HG03196 (cell line): Measurements from ENCODE around the gene GBF1.

Experiments
- ATAC-seq: cut with Tn5 transposase; IDR thresholded peaks from one replicate; pipeline ENCODE4 v1.9.1; 2021; ENCODE audit not compliant: unreplicated experiment

Gene GBF1

DNA sequence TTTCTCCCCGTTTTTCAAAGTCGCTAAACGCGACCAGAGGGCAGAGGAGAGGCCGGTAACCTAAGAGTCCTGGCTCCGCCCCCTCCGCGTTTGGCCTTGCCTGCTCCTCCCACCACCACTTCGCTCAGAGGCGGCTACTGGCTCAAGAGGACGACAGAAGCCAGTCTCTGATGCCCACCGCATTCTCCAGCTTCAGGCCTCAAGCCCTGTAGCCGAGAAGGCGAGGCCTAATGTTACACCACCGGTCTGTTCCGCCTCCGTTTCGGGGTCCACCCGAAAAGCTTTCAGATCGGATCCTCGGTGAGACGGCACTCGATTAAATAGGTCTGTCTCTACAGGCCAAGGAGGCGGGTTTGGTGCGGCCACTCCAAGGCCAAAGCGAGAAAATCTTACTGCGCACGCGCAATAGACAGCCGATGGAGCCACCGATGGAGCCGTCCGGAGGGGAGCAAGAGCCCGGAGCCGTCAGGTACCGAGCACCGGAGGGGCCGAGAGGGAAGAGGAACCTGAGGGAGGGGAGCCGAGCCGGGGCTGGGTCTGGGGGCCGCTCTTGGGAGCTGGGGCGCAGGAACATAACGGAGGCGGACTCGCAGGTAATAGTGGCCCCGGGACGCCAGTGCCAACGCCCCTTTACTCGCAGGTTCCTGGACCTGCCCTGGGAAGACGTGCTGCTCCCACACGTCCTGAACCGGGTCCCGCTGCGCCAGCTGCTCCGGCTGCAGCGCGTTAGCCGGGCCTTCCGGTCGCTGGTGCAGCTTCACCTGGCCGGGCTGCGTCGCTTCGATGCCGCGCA lies 175.6 kb downstream of the GBF1 start, which contains the start of gene FBXL15:
Gene FBXL15, plus strand, starts transcription at position 123 of the 793 bp plus-strand sequence. Its CDS starts 294 bp downstream, at position 417.
- ATAC-seq: peak; percentile 57

DNA sequence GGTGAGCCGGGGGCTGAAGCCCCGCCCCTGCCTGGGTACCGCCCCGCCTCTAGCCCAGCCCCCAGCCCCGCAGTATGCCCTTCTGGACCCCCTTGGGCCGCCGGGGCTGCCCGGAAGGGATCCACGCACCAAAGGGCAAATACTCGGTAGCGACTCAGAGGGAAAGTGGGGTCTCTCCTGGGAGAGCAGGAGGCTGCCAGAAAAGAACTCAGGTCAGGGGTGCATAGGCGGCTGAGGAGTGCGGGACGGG lies 176.1 kb downstream of the GBF1 start:
- ATAC-seq: no peak

DNA sequence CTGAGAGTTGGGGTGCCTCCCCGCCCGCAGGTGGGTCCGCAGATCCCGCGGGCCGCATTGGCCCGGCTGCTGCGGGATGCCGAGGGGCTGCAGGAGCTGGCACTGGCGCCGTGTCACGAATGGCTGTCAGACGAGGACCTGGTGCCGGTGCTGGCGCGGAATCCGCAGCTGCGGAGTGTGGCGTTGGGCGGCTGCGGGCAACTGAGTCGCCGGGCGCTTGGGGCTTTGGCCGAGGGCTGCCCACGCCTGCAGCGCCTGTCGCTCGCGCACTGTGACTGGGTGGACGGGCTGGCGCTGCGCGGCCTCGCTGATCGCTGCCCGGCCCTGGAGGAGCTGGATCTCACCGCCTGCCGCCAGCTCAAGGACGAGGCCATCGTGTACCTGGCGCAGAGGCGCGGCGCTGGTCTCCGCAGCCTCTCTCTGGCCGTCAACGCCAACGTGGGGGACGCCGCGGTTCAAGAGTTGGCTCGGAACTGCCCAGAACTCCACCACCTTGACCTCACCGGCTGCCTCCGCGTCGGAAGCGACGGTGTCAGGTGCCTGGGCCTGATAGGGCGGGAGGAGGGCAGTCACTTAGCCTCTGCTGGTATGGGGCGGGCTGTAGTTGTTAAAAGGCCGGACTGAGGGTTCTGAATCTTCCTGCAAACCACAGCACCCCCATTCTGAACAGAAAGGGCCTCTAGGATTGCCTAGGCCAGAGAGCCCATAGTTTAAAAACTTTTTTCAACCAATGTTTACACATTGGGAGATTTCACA lies 176.6 kb downstream of the GBF1 start:
- no peak for ATAC-seq

DNA sequence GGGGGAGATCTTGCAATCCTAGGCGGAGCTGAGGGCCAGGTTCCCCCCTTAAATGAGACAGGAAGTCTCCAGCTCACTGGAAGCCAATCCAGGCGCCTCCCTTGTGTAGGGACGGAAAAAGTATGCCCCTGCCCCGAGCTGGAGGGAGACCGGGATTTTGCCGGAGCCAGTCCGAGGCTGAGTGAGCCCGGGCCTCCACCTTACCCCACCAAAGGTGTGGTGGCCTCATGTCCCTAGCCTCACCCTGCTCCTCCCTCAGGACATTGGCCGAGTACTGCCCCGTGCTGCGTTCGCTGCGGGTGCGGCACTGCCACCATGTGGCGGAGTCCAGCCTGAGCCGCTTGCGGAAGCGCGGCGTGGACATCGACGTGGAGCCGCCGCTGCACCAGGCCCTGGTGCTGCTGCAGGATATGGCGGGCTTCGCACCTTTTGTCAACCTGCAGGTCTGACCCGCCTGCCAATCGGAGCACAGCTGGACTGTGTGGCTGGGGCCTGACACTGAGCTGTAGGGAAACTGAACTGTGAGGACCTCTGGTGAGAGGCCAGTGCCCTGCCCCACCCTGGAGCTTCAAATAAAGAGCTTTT lies 177.3 kb downstream of the GBF1 start:
- peak; percentile 23 for ATAC-seq

DNA sequence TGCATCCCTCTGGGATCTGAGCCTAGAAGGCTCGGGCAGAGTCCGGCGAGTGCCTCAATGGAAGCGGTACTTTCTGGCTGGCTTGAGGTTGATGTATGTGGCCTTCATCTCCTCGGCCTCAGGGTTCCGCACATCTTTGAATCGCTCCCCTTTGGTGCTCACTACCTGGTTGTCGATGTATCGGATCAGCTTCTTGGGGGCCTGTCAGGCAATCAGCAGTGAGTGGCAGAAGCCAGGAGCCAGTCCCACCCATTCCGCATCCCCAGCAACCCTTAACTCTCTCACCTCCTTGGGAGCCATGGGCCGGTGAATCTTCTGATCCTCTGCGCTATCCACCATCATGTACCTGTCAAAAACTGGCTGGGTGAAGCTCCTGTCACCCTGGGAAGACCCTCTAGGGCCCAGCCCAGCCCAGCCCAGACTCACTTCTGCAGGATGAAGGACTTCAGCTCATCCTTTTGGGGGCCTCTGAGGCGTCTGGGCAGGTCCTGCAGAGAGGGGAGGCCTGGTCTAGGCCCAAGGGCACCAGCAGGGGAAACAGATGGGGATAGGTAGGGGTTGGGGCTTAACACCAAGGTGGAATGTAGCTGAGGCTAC lies 178.1 kb downstream of the GBF1 start:
- ATAC-seq: no peak

DNA sequence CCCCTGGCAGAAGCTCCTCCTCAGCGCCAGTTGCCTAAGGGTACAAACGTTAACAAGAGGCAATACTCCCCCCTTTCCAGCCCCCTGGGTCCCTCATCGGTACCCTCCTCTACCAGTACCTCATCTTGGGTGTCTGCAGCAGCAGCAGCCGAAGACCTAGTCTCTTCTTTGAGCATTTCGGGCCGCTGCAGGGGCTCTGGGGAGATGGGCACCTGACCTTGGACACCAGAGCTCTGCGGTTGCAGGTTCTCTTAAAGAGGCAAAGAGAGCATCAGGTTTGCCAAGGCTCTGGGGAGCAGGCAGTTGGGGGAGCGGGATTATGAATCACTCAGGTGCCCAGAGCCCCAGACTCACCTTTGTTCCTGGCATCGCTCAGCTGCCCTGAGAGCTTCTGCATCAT lies 178.8 kb downstream of the GBF1 start:
- no peak for ATAC-seq

DNA sequence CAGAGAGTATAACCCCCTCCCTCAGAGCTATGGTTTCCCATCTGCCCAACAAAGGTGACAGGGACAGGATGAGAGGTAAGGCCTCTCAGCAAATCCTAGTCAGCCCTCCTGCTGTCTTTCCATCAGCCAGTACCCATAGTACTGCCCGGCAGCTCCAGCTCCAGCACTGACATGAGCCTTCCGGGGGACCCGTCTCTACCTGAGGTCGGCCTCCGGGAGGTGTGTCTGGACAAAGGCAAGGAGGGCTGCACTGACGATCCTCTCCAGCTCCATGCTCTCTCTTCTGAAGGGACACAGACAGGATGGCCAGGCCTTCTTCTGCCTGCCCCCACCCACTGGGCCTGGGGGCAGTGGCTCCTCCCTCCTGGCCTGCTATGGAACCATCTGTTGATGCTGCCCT lies 179.6 kb downstream of the GBF1 start:
- no peak for ATAC-seq

DNA sequence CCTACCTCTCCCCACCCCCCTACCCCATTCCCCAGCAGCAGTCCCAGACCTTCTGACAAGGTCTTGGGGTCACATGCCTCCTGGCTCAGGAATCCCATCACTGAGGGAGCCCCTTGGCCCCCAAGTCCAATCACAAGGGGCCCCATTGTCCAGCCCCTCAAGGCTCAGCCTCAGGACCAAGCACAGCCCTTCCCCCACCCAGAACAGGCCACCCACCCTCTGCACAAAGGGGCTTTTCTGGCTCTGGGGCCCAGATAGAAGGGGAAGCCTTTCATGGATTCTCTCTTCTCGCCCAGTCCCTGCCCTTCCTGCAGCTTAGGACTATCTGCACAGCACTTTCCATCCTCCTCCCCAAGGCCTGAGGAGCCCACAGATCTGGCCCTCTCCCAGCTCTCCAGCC lies 180.1 kb downstream of the GBF1 start:
- no peak for ATAC-seq

DNA sequence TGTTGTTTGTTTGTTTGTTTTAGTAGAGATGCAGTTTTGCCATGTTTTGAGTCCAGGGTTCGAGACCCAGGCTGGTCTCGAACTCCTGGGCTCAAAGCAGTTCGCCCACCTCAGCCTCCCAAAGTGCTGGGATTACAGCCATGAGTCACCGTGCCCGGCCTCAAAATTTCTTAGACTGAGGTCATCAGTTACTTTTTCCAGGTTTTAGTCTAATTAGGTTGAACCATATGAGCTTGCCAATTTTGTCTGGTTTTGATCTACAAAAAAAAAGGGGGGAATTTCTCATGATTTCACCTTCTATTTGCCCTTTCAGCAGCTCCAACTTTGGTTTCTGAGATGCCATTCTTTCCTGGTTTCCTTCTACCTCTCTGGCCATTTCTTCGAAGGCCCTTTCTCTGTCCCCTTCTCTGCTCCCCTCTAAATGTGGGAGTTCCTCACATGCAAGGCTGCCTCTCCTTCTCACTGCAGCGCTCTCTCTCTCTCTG lies 181.5 kb downstream of the GBF1 start:
- no peak for ATAC-seq

DNA sequence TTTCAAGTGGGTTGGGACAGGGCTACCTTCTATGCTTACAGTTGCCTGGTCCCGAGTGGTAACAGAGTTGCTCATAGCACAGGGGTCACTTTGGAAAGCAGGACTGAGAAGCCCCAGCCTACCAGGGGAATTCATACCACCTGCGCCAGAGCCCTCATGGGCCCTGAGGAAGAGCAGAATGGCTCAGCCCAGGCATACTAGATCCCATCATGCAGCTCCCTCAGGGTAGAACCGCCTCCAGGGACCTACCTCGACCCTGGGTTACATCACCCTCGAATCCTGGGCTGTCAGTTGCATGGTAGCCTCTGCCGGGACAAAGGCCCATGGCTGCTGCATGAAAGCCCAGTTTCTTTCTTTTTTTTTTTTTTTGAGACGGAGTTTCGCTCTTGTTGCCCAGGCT lies 184.1 kb downstream of the GBF1 start:
- ATAC-seq: no peak

DNA sequence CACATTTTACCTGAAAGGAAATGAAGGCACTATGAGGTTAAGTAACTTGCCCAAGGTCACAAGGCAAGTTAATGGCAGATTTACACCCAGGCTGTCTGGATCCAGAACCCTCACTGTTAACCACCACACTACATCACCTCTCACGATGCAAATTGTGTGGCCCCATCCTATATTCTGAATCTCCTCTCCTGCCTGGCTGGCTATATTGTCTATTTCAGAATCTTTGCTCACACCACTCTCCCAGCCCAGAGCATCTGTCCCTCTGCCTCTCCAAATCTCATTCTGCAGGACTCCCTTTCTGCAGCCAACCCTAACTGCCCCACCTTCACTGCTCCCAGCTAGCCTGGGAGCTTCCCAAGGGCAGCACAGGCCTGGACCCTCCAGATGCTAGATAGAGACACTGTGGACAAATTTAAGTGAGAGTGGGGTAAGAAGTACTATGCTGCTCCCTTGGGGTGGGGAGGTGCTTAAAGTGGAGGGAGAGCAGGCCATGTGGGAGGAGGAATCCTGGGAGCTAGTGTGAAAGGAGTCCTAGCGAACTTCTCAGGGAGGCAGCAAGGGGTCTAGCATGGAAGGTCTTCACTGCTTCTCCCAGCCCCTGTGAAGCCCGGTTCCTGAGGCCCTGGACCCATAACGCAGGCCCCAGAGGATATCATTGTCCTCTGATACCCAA lies 186.3 kb downstream of the GBF1 start:
- peak; percentile 13 for ATAC-seq
